Suprapubic skin (tissue), 4 donors: ENCODE measurements around the gene SMG7. TPM values are rescaled to one million over a fixed set of nuclear protein-coding genes. Genes with fewer than 3 reads are reported as not detected.

Experiments used
- DNase-seq, 2 donors: peaks; one replicate each; pipeline ENCODE4 v3.0.0-alpha.2; 2019; ENCODE audit warnings: low spot score in 2 of 2
- H3K27ac ChIP-seq: fragments of 200-600 bp; sonication (generic); one replicate; pipeline ENCODE4 v1.5.1; 2019
- H3K27me3 ChIP-seq: fragments of 200-600 bp; sonication (generic); one replicate; pipeline ENCODE4 v1.5.1; 2019
- H3K36me3 ChIP-seq: fragments of 200-600 bp; sonication (generic); one replicate; pipeline ENCODE4 v1.5.1; 2019
- H3K4me1 ChIP-seq: fragments of 200-600 bp; sonication (generic); one replicate; pipeline ENCODE4 v1.5.1; 2019
- H3K4me3 ChIP-seq: fragments of 200-600 bp; sonication (generic); one replicate; pipeline ENCODE4 v1.5.1; 2019; ENCODE audit warnings: mild to moderate bottlenecking
- H3K9me3 ChIP-seq: fragments of 200-600 bp; sonication (generic); one replicate; pipeline ENCODE4 v1.5.1; 2019
- EP300 ChIP-seq: sonication (generic); formaldehyde crosslinking; IDR thresholded peaks from one replicate; pipeline ENCODE4 v1.6.1; 2017; ENCODE audit warnings: antibody characterized with exemption
- POLR2A ChIP-seq, 2 donors: fragments of 450-650 bp; IDR thresholded peaks; one replicate each; pipeline ENCODE4 v1.6.1; 2017; ENCODE audit warnings: antibody characterized with exemption in 2 of 2, mild to moderate bottlenecking in 2 of 2, moderate library complexity in 2 of 2
- POLR2AphosphoS5 ChIP-seq, 3 donors: sonication (generic); formaldehyde crosslinking; IDR thresholded peaks; one replicate each; pipeline ENCODE4 v1.6.1; 2017; ENCODE audit warnings: antibody characterized with exemption in 3 of 3
- WGBS: methylation state at CpG from one replicate; pipeline ENCODE4 v1.1.5; 2018; 5-methylcytosine and 5-hydroxymethylcytosine counted together
- total RNA-seq, 4 donors: library from RNA; depleted of rRNA; stranded (reverse); fragments of >200 nt; gene quantifications; one replicate each; pipeline ENCODE4 v1.1.0, GENCODE V29; 2016
- TF ChIP-seq, protein P1 (sequence below), 2 donors: fragments of 200-600 bp in 1 of 2; fragments of 450-650 bp in 1 of 2; sonication (generic) in 1 of 2; IDR thresholded peaks; one replicate each; pipeline ENCODE4 v1.5.1; 2016 to 2019; ENCODE audit warnings: antibody characterized with exemption in 2 of 2, mild to moderate bottlenecking in 1 of 2, moderate library complexity in 1 of 2

Gene SMG7
- total RNA-seq, 4 donors from 2014 or later: 34.4 to 65.3 (median 41.8) TPM

- TF ChIP-seq, protein P1, sequence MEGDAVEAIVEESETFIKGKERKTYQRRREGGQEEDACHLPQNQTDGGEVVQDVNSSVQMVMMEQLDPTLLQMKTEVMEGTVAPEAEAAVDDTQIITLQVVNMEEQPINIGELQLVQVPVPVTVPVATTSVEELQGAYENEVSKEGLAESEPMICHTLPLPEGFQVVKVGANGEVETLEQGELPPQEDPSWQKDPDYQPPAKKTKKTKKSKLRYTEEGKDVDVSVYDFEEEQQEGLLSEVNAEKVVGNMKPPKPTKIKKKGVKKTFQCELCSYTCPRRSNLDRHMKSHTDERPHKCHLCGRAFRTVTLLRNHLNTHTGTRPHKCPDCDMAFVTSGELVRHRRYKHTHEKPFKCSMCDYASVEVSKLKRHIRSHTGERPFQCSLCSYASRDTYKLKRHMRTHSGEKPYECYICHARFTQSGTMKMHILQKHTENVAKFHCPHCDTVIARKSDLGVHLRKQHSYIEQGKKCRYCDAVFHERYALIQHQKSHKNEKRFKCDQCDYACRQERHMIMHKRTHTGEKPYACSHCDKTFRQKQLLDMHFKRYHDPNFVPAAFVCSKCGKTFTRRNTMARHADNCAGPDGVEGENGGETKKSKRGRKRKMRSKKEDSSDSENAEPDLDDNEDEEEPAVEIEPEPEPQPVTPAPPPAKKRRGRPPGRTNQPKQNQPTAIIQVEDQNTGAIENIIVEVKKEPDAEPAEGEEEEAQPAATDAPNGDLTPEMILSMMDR (IDR thresholded peaks at IDR 0.05): no peak
- TF ChIP-seq POLR2A (IDR thresholded peaks at IDR 0.05): no peak
- TF ChIP-seq POLR2AphosphoS5 (IDR thresholded peaks at IDR 0.05): no peak
- TF ChIP-seq EP300: no peak
- 81% methylated on average over 5 of the region's 5 CpGs for WGBS
Measured at GRCh38 chr1:183596500-183596899, 124.2 kb downstream of the SMG7 start.

GRCh38 chr1:183597656-183598347 lies 125.5 kb downstream of the SMG7 start:
- peaks cover 3% of the 10 kb centered on the region for H3K4me1 ChIP-seq
- H3K9me3 ChIP-seq: no peaks in the 10 kb centered on the region
- H3K27ac ChIP-seq: peak overlapping the region; percentile 31
- no peaks in the 10 kb centered on the region for H3K27me3 ChIP-seq
- 75% methylated on average over 5 of the region's 5 CpGs for WGBS
- no peak for DNase-seq
- H3K4me3 ChIP-seq: no peak overlapping the region
- no peaks in the 10 kb centered on the region for H3K36me3 ChIP-seq
- TF ChIP-seq POLR2AphosphoS5 (IDR thresholded peaks at IDR 0.05): no peak
- TF ChIP-seq, protein P1 (IDR thresholded peaks at IDR 0.05): no peak
- TF ChIP-seq POLR2A (IDR thresholded peaks at IDR 0.05): no peak
- no peak for TF ChIP-seq EP300

More at GRCh38 chr1:183596500-183596899, 124.2 kb downstream of the SMG7 start:
- peaks cover 3% of the 10 kb centered on the region for H3K4me1 ChIP-seq
- H3K27me3 ChIP-seq: no peaks in the 10 kb centered on the region
- H3K9me3 ChIP-seq: no peaks in the 10 kb centered on the region
- DNase-seq: no peak
- no peaks in the 10 kb centered on the region for H3K36me3 ChIP-seq
- no peak overlapping the region for H3K27ac ChIP-seq
- no peak overlapping the region for H3K4me3 ChIP-seq

DNA sequence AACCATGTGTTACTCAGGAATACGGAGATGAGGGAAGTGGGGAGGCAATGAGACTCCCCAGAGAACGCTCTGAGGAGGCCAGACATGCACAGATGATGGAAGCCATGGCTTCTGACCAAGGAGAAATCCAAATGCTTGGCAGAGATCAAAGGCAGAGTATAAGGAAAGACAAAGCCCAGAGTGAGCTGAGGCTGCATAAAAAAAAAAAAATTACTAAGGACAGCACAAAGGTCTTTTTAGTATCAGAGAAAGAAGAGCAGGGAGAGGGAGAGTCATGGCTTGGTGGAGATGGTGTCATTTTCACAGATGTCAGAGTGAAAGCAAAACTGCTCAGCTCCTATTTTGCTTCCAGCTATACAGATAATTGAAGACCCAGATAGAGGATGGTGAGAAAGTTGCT lies 126.1 kb downstream of the SMG7 start:
- DNase-seq: no peak
- Histone ChIP-seq H3K27ac (no peak overlapping the region), H3K36me3 (no peaks in the 10 kb centered on the region), H3K9me3 (no peaks in the 10 kb centered on the region), H3K4me3 (no peak overlapping the region), H3K27me3 (no peaks in the 10 kb centered on the region), H3K4me1 (peaks cover 3% of the 10 kb centered on the region)
- TF ChIP-seq, protein P1 (IDR thresholded peaks at IDR 0.05): no peak
- no peak for TF ChIP-seq POLR2AphosphoS5 (IDR thresholded peaks at IDR 0.05)
- no peak for TF ChIP-seq EP300
- no peak for TF ChIP-seq POLR2A (IDR thresholded peaks at IDR 0.05)
- WGBS: 45% methylated on average over 2 of the region's 2 CpGs

- H3K9me3 ChIP-seq: no peaks in the 10 kb centered on the region
- peak in 1 of 3 donors; percentile 72 for TF ChIP-seq POLR2AphosphoS5 (IDR thresholded peaks at IDR 0.05)
- TF ChIP-seq, protein P1 (IDR thresholded peaks at IDR 0.05): no peak
- no peak overlapping the region for H3K27ac ChIP-seq
Measured at GRCh38 chr1:183600136-183600535, 127.8 kb downstream of the SMG7 start.

DNA sequence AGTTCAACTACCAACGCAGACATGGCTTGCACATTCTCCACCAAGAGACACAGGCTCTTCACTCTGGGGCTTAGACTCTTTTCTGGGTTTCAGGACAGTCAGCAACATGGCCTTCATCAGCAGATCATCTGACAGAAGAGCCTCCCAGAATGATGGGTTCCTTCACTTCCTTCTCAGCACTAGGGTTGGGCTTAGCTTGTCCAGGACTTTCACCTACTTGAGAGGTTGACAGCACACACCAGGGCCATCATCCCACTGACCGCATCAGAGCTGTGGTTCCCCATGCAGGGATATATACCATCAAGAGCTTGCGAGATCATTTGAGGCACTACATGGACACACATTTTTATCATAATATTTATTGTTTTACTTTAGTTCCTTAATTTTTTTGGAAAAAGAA lies 128.3 kb downstream of the SMG7 start:
- Histone ChIP-seq H3K9me3 (no peaks in the 10 kb centered on the region), H3K4me3 (no peak overlapping the region), H3K27me3 (no peaks in the 10 kb centered on the region), H3K27ac (no peak overlapping the region), H3K4me1 (peaks cover 3% of the 10 kb centered on the region), H3K36me3 (no peaks in the 10 kb centered on the region)
- TF ChIP-seq EP300: no peak
- TF ChIP-seq, protein P1 (IDR thresholded peaks at IDR 0.05): no peak
- no peak for TF ChIP-seq POLR2A (IDR thresholded peaks at IDR 0.05)
- no peak for TF ChIP-seq POLR2AphosphoS5 (IDR thresholded peaks at IDR 0.05)
- DNase-seq: no peak
- WGBS: 88% methylated on average over 3 of the region's 3 CpGs

More at GRCh38 chr1:183600136-183600535, 127.8 kb downstream of the SMG7 start:
- H3K36me3 ChIP-seq: no peaks in the 10 kb centered on the region
- no peak for DNase-seq
- WGBS: 69% methylated on average over 3 of the region's 3 CpGs
- H3K27me3 ChIP-seq: no peaks in the 10 kb centered on the region
- peaks cover 3% of the 10 kb centered on the region for H3K4me1 ChIP-seq
- no peak overlapping the region for H3K4me3 ChIP-seq
